ENCODE results near the gene SRP9.

Gene SRP9

DNA sequence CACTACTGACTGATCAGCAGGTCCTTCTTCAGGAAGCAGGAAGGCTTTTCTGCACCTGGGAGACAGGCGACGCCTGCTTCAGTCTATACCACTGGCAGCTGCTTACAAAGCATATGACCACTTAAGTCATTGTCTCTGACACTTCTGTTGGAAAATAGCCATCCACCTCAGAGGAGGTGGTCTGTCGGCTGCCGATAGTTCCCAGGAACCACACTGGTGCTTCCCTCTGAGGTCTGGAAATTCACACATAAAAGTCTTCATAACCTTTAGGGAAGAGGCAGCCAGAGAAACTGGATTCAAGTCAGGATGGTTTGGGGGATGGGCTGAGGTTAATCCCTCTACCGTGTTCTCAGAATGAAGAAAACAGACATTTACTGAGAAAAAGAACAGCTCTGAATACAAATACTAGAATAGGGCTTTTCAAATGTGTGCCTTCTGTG is 15.6 kb upstream of the SRP9 start:
- ChIA-PET POLR2A (no interaction called here), CTCF (interaction anchor here (0.6 to 1.4 kb wide), 2 partner anchors 11 to 15 kb away, joined by 3 to 5 read pairs; partner anchors contain the start of gene SRP9)
- TF ChIP-seq, protein P1, sequence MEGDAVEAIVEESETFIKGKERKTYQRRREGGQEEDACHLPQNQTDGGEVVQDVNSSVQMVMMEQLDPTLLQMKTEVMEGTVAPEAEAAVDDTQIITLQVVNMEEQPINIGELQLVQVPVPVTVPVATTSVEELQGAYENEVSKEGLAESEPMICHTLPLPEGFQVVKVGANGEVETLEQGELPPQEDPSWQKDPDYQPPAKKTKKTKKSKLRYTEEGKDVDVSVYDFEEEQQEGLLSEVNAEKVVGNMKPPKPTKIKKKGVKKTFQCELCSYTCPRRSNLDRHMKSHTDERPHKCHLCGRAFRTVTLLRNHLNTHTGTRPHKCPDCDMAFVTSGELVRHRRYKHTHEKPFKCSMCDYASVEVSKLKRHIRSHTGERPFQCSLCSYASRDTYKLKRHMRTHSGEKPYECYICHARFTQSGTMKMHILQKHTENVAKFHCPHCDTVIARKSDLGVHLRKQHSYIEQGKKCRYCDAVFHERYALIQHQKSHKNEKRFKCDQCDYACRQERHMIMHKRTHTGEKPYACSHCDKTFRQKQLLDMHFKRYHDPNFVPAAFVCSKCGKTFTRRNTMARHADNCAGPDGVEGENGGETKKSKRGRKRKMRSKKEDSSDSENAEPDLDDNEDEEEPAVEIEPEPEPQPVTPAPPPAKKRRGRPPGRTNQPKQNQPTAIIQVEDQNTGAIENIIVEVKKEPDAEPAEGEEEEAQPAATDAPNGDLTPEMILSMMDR (IDR thresholded peaks at IDR 0.05; ENCODE audit: control extremely low read depth, extremely low read depth, low read depth, missing control alignments), result no peak
- DNase-seq (ENCODE audit: extremely low spot score), result no peak

DNA sequence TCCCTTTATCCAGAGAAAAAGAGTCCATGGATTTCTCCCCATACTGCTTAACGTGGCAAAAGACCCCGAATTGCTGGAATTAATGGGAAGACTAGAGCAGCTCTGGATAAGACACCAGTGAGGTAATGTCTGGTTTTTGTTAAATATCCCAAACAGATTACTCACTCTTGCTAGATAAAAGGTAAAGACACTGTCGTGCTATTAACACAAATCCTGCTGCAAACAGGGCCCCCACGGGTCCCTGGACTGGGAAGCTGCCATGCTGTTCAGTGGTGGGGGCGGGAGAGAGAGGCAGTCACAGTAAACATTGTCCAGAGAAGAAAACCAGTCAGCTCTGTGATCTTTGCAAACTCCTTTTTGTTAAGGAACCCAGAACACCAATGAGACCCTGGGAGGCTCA is 15.2 kb upstream of the SRP9 start:
- TF ChIP-seq, protein P1 (IDR thresholded peaks at IDR 0.05; ENCODE audit: control extremely low read depth, extremely low read depth, low read depth, missing control alignments), result no peak
- ChIA-PET POLR2A (no interaction called here), CTCF (interaction anchor here (0.6 to 1.4 kb wide), 2 partner anchors 10 to 15 kb away, joined by 3 to 5 read pairs; partner anchors contain the start of gene SRP9)
- DNase-seq (ENCODE audit: extremely low spot score), result no peak

DNA sequence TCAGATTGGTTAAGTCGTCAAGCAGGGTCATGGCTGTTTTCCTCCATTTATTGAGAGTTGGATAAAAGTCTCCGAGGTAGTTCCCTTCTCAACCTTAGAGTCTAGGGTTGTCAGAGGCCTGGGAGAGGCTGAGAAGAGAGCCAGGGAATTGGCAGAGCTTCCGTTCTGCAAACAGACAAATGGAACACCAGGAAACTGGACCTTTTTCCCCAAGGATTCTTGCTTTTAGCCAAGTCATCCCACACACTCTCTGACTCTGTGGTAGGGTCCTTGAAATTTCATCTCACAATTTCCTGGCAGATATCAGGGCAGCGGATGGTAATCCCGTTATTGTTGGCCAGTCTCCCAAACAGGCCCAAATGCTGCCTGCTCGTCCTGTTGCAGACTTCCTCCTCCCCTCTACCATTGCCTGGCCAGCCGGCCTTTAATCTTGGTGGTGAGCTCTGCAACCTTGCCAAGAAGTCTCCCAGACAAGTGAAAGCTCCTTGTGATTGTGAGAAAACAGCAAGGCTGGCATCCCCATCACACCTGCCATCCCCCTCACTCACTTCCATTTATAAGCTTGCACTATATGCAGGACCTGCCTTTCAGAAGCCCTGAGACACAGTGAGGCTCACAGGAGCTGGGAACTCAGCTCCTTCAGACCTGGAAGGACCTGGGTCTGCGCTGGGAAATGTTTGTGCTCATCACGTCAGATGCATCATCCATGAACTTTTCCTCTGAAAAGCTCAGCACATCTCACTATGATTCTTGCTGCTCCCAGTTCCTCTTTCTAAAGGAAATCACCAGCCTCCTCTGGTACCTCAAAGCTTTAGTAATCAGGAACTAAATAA is 13.7 kb upstream of the SRP9 start:
- ChIA-PET CTCF (interaction anchor here (0.5 to 7.3 kb wide), 6 partner anchors 10 to 283 kb away, joined by 3 to 57 read pairs (median 6); partner anchors contain the start of genes SRP9 and TMEM63A), POLR2A (interaction anchor here (0.6 kb wide), 1 partner anchor 178 kb away, joined by 4 read pairs; no protein-coding TSS in a partner anchor)
- TF ChIP-seq, protein P1 (IDR thresholded peaks at IDR 0.05; ENCODE audit: control extremely low read depth, extremely low read depth, low read depth, missing control alignments), result no peak
- no peak for DNase-seq (ENCODE audit: extremely low spot score)

DNA sequence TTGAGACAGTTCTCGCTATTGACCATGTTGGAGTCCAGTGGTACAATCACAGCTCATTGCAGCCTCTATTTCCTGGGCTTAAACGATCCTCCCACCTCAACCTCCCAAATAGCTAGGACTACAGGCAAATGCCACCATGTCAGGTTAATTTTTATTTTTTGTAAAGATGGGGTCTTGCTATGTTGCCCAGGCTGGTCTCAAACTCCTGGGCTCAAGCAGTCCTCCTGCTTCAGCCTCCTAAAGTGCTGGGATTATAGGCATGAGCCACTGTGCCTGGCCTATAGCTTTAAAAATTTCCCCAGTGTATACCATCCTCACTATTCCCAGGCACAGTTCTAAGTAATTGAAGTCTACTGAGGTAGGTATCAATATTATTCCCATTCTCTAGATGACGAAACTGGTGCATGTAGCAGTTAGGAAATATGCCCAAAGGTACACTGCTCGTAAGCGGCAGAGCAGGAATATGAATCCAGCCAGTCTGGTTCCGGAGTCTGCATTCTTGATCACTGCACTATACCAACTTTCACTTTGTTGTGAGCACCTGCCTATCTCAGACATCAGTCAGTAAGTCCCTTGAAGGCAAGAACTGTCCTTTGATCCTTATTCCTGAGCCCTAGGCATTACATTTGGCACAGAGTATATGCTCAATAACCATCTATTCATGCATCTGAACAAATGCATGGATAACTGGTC is 11.5 kb upstream of the SRP9 start:
- ChIA-PET CTCF (interaction anchor here (3.0 to 7.3 kb wide), 2 partner anchors 8 to 13 kb away, joined by 22 to 57 read pairs; partner anchors contain the start of gene SRP9), POLR2A (no interaction called here)
- TF ChIP-seq, protein P1 (IDR thresholded peaks at IDR 0.05; ENCODE audit: control extremely low read depth, extremely low read depth, low read depth, missing control alignments), result no peak
- no peak for DNase-seq (ENCODE audit: extremely low spot score)

DNA sequence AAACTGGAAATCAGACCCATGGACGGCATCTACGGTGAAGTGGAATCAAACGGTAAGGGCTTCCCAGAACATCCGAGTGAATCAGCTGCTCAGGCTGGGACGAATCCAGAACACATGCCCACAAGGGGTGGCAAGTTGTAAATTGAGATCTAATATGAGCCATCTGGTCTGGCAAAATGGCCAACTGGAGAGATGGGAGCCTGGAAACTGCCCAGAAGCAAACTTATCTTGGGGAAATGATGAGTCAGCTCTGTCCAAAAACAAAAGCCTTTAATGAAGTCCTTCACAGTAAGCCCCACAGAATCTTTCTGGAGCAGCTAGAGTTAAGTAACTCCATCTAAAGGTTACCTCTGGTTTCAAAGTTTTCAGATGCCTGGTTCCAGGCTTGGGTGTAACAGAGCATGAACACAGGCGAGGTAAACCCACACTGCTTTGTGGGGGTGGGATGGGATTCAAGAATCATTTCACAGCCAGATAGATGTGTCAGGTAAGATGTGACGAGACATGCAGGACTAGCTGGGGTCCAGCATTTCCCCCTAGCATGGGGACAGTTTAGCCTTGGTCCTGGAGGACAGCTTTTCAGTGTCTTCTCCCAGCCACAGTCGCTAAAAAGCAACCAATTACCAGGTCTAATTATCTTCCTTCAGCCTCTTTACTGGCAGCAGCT is 10.5 kb upstream of the SRP9 start:
- peak; percentile 15 for DNase-seq (ENCODE audit: extremely low spot score)
- ChIA-PET CTCF (interaction anchor here (0.5 to 7.3 kb wide), 5 partner anchors 9 to 288 kb away, joined by 3 to 57 read pairs (median 4); partner anchors contain the start of gene SRP9), POLR2A (no interaction called here)
- TF ChIP-seq, protein P1 (IDR thresholded peaks at IDR 0.05; ENCODE audit: control extremely low read depth, extremely low read depth, low read depth, missing control alignments), result no peak
